Activated T-cell treated with anti-CD3 and anti-CD28 coated beads, Interleukin-2, amount 50 U/mL, for 24 hours (primary cell): ENCODE measurements around the gene MLPH.

Source experiments
- DNase-seq: peaks from one replicate; pipeline ENCODE4 v3.0.0-alpha.2; 2020
- H3K27ac Mint-ChIP-seq: 2 replicates; pipeline ENCODE4 v1.8.0; 2020; ENCODE audit warnings: mild to moderate bottlenecking, mixed read lengths
- H3K27me3 Mint-ChIP-seq: 2 replicates; pipeline ENCODE4 v1.8.0; 2020; ENCODE audit warnings: mixed read lengths
- H3K36me3 Mint-ChIP-seq: 2 replicates; pipeline ENCODE4 v1.8.0; 2020; ENCODE audit warnings: low read depth, mixed read lengths
- H3K4me1 Mint-ChIP-seq: 2 replicates; pipeline ENCODE4 v1.8.0; 2020; ENCODE audit warnings: low read depth, mixed read lengths
- H3K4me3 Mint-ChIP-seq: 2 replicates; pipeline ENCODE4 v1.8.0; 2020; ENCODE audit warnings: mild to moderate bottlenecking, moderate library complexity, mixed read lengths
- H3K9me3 Mint-ChIP-seq: 2 replicates; pipeline ENCODE4 v1.8.0; 2020; ENCODE audit warnings: mixed read lengths

The MLPH gene

GRCh38 chr2:237486819-237487448 lies at the start of gene MLPH:
Gene MLPH, plus strand, starts transcription at chr2:237487251. Its CDS starts 6,176 bp downstream, at chr2:237493427.
- no peak for DNase-seq
- H3K36me3 Mint-ChIP-seq, result no peaks in the 10 kb centered on the region
- peaks cover 15% of the 10 kb centered on the region for H3K9me3 Mint-ChIP-seq
- H3K4me3 Mint-ChIP-seq, result no peak within 1 kb of the TSS
- no peak within 1 kb of the TSS for H3K27ac Mint-ChIP-seq
- peaks cover 4% of the 10 kb centered on the region for H3K4me1 Mint-ChIP-seq
- peaks cover 75% of the 10 kb centered on the region for H3K27me3 Mint-ChIP-seq

GRCh38 chr2:237437566-237437965 lies 49.5 kb upstream of the MLPH start:
- H3K9me3 Mint-ChIP-seq, result peaks cover 12% of the 10 kb centered on the region
- peak overlapping the region; percentile 59 for H3K27ac Mint-ChIP-seq

GRCh38 chr2:237438080-237438940 lies 48.7 kb upstream of the MLPH start:
- H3K9me3 Mint-ChIP-seq, result peaks cover 12% of the 10 kb centered on the region
- peaks cover 94% of the 10 kb centered on the region for H3K4me1 Mint-ChIP-seq
- no peaks in the 10 kb centered on the region for H3K27me3 Mint-ChIP-seq
- peak overlapping the region; percentile 41 for H3K27ac Mint-ChIP-seq
- peak overlapping the region; percentile 21 for H3K4me3 Mint-ChIP-seq
- DNase-seq, result peak; percentile 37
- H3K36me3 Mint-ChIP-seq, result peaks cover 23% of the 10 kb centered on the region

More at GRCh38 chr2:237437566-237437965, 49.5 kb upstream of the MLPH start:
- DNase-seq, result peak; percentile 35
- Mint-ChIP-seq H3K36me3 (peaks cover 29% of the 10 kb centered on the region), H3K27me3 (no peaks in the 10 kb centered on the region), H3K4me1 (peaks cover 95% of the 10 kb centered on the region), H3K4me3 (no peak overlapping the region)

- peak overlapping the region; percentile 64 for H3K4me3 Mint-ChIP-seq
- H3K36me3 Mint-ChIP-seq, result peaks cover 11% of the 10 kb centered on the region
- peaks cover 88% of the 10 kb centered on the region for H3K4me1 Mint-ChIP-seq
- H3K27ac Mint-ChIP-seq, result peak overlapping the region; percentile 95
- no peaks in the 10 kb centered on the region for H3K27me3 Mint-ChIP-seq
- H3K9me3 Mint-ChIP-seq, result peaks cover 12% of the 10 kb centered on the region
- DNase-seq, result peak; percentile 75
These were observed 46.2 kb upstream of the MLPH start for GRCh38 chr2:237440819-237441281.

GRCh38 chr2:237441605-237442274 lies 45.3 kb upstream of the MLPH start:
- peaks cover 12% of the 10 kb centered on the region for H3K9me3 Mint-ChIP-seq
- peak overlapping the region; percentile 64 for H3K4me3 Mint-ChIP-seq
- H3K36me3 Mint-ChIP-seq, result peaks cover 11% of the 10 kb centered on the region
- DNase-seq, result peak; percentile 65
- peaks cover 81% of the 10 kb centered on the region for H3K4me1 Mint-ChIP-seq
- H3K27ac Mint-ChIP-seq, result peak overlapping the region; percentile 95
- H3K27me3 Mint-ChIP-seq, result no peaks in the 10 kb centered on the region

GRCh38 chr2:237444071-237444470 lies 43.0 kb upstream of the MLPH start:
- Mint-ChIP-seq H3K9me3 (peaks cover 12% of the 10 kb centered on the region), H3K27ac (no peak overlapping the region), H3K4me3 (no peak overlapping the region), H3K36me3 (peaks cover 9% of the 10 kb centered on the region), H3K27me3 (no peaks in the 10 kb centered on the region), H3K4me1 (peaks cover 65% of the 10 kb centered on the region)
- peak; percentile 21 for DNase-seq

- H3K9me3 Mint-ChIP-seq, result peaks cover 3% of the 10 kb centered on the region
- peaks cover 57% of the 10 kb centered on the region for H3K4me1 Mint-ChIP-seq
- no peaks in the 10 kb centered on the region for H3K36me3 Mint-ChIP-seq
- H3K27ac Mint-ChIP-seq, result no peak overlapping the region
- H3K27me3 Mint-ChIP-seq, result no peaks in the 10 kb centered on the region
- no peak overlapping the region for H3K4me3 Mint-ChIP-seq
- DNase-seq, result peak; percentile 33
These were observed 41.3 kb upstream of the MLPH start for GRCh38 chr2:237445611-237446337.

GRCh38 chr2:237446338-237446665 lies 40.7 kb upstream of the MLPH start:
- H3K4me3 Mint-ChIP-seq, result no peak overlapping the region
- DNase-seq, result no peak
- H3K27ac Mint-ChIP-seq, result no peak overlapping the region
- H3K9me3 Mint-ChIP-seq, result peaks cover 3% of the 10 kb centered on the region
- H3K4me1 Mint-ChIP-seq, result peaks cover 52% of the 10 kb centered on the region
- H3K27me3 Mint-ChIP-seq, result no peaks in the 10 kb centered on the region
- H3K36me3 Mint-ChIP-seq, result no peaks in the 10 kb centered on the region

GRCh38 chr2:237447496-237447895 lies 39.6 kb upstream of the MLPH start:
- Mint-ChIP-seq H3K27me3 (no peaks in the 10 kb centered on the region), H3K4me1 (peaks cover 40% of the 10 kb centered on the region), H3K36me3 (no peaks in the 10 kb centered on the region), H3K9me3 (no peaks in the 10 kb centered on the region), H3K27ac (no peak overlapping the region), H3K4me3 (no peak overlapping the region)
- DNase-seq, result peak; percentile 18

- no peaks in the 10 kb centered on the region for H3K36me3 Mint-ChIP-seq
- no peaks in the 10 kb centered on the region for H3K9me3 Mint-ChIP-seq
- H3K27me3 Mint-ChIP-seq, result no peaks in the 10 kb centered on the region
- no peak for DNase-seq
- H3K4me3 Mint-ChIP-seq, result no peak overlapping the region
- peaks cover 37% of the 10 kb centered on the region for H3K4me1 Mint-ChIP-seq
- H3K27ac Mint-ChIP-seq, result no peak overlapping the region
These were observed 38.9 kb upstream of the MLPH start for GRCh38 chr2:237448171-237448570.

- Mint-ChIP-seq H3K36me3 (no peaks in the 10 kb centered on the region), H3K4me1 (peaks cover 36% of the 10 kb centered on the region), H3K27me3 (no peaks in the 10 kb centered on the region), H3K27ac (no peak overlapping the region), H3K4me3 (no peak overlapping the region), H3K9me3 (no peaks in the 10 kb centered on the region)
- peak; percentile 18 for DNase-seq
These were observed 38.4 kb upstream of the MLPH start for GRCh38 chr2:237448626-237449025.

- Mint-ChIP-seq H3K36me3 (no peaks in the 10 kb centered on the region), H3K4me1 (peaks cover 31% of the 10 kb centered on the region), H3K27ac (no peak overlapping the region), H3K9me3 (no peaks in the 10 kb centered on the region), H3K4me3 (no peak overlapping the region), H3K27me3 (no peaks in the 10 kb centered on the region)
- DNase-seq, result peak; percentile 27
These were observed 37.7 kb upstream of the MLPH start for GRCh38 chr2:237449193-237449881.

- H3K27ac Mint-ChIP-seq, result no peak overlapping the region
- no peaks in the 10 kb centered on the region for H3K36me3 Mint-ChIP-seq
- peaks cover 26% of the 10 kb centered on the region for H3K4me1 Mint-ChIP-seq
- no peaks in the 10 kb centered on the region for H3K27me3 Mint-ChIP-seq
- DNase-seq, result peak; percentile 26
- H3K4me3 Mint-ChIP-seq, result no peak overlapping the region
- H3K9me3 Mint-ChIP-seq, result no peaks in the 10 kb centered on the region
These were observed 36.9 kb upstream of the MLPH start for GRCh38 chr2:237450108-237450507.

GRCh38 chr2:237450583-237450982 lies 36.5 kb upstream of the MLPH start:
- H3K4me1 Mint-ChIP-seq, result peaks cover 23% of the 10 kb centered on the region
- no peaks in the 10 kb centered on the region for H3K9me3 Mint-ChIP-seq
- no peaks in the 10 kb centered on the region for H3K27me3 Mint-ChIP-seq
- no peak overlapping the region for H3K27ac Mint-ChIP-seq
- H3K4me3 Mint-ChIP-seq, result no peak overlapping the region
- DNase-seq, result peak; percentile 25
- H3K36me3 Mint-ChIP-seq, result no peaks in the 10 kb centered on the region
